MM.1S (cell line): Measurements from ENCODE around the gene EPPIN.

Experiments used
- DNase-seq: peaks from one replicate; pipeline ENCODE4 v3.0.0-alpha.2; 2015
- H2AFZ ChIP-seq: fragments of 300-600 bp; sonication (generic); 2 replicates; pipeline ENCODE4 v1.6.0; 2016; ENCODE audit warnings: antibody characterized with exemption, low read length
- H3F3A ChIP-seq: fragments of 300-600 bp; sonication (generic); 2 replicates; pipeline ENCODE4 v1.6.1; 2016; ENCODE audit warnings: mild to moderate bottlenecking, antibody characterized with exemption, low read length, moderate library complexity, mixed read lengths; ENCODE audit not compliant: insufficient read depth
- H3K27ac ChIP-seq: fragments of 300-600 bp; sonication (generic); 2 replicates; pipeline ENCODE4 v1.5.1; 2016; ENCODE audit warnings: mild to moderate bottlenecking, low read length
- H3K27me3 ChIP-seq: fragments of 300-600 bp; sonication (generic); replicated peaks from 2 replicates; pipeline ENCODE4 v1.6.0; 2016; ENCODE audit warnings: low read length; ENCODE audit not compliant: insufficient read depth
- H3K36me3 ChIP-seq: fragments of 300-600 bp; sonication (generic); replicated peaks from 2 replicates; pipeline ENCODE4 v1.6.1; 2016; ENCODE audit warnings: mild to moderate bottlenecking, low read length, mixed read lengths; ENCODE audit not compliant: insufficient read depth
- H3K4me1 ChIP-seq: fragments of 300-600 bp; sonication (generic); 2 replicates; pipeline ENCODE4 v1.6.1; 2016; ENCODE audit warnings: low read length, mixed read lengths
- H3K4me2 ChIP-seq: fragments of 300-600 bp; sonication (generic); 2 replicates; pipeline ENCODE4 v1.6.0; 2016; ENCODE audit warnings: low read depth, low read length
- H3K4me3 ChIP-seq: fragments of 300-600 bp; sonication (generic); 2 replicates; pipeline ENCODE4 v1.5.1; 2016; ENCODE audit warnings: low read length, mixed read lengths
- H3K79me2 ChIP-seq: fragments of 300-600 bp; sonication (generic); 2 replicates; pipeline ENCODE4 v1.6.1; 2016; ENCODE audit warnings: mixed run types, low read length, mixed read lengths
- H3K9ac ChIP-seq: fragments of 300-600 bp; sonication (generic); 2 replicates; pipeline ENCODE4 v1.6.1; 2016; ENCODE audit warnings: low read length, mixed read lengths
- H3K9me2 ChIP-seq: fragments of 300-600 bp; sonication (generic); replicated peaks from 2 replicates; pipeline ENCODE4 v1.6.1; 2016; ENCODE audit warnings: mild to moderate bottlenecking, low read length, mixed read lengths; ENCODE audit not compliant: insufficient read depth
- H3K9me3 ChIP-seq: fragments of 300-600 bp; sonication (generic); replicated peaks from 2 replicates; pipeline ENCODE4 v1.6.1; 2016; ENCODE audit warnings: mild to moderate bottlenecking, low read length, mixed read lengths; ENCODE audit not compliant: insufficient read depth
- H4K20me1 ChIP-seq: fragments of 300-600 bp; sonication (generic); 2 replicates; pipeline ENCODE4 v1.6.1; 2016; ENCODE audit warnings: mild to moderate bottlenecking, low read length, moderate library complexity, mixed read lengths; ENCODE audit not compliant: insufficient read depth
- EZH2 ChIP-seq: fragments of 300-600 bp; sonication (generic); optimal IDR thresholded peaks from 2 replicates; pipeline ENCODE3; 2017; ENCODE audit warnings: low read depth, mild to moderate bottlenecking, antibody characterized with exemption, low read length, mixed read lengths
- EZH2phosphoT487 ChIP-seq: fragments of 300-600 bp; sonication (generic); IDR thresholded peaks from 2 replicates; pipeline ENCODE4 v1.6.1; 2018; ENCODE audit warnings: antibody characterized with exemption, low read length
- TF ChIP-seq, protein P1 (sequence below): fragments of 300-600 bp; sonication (generic); IDR thresholded peaks from 2 replicates; pipeline ENCODE4 v1.5.1; 2016; ENCODE audit warnings: antibody characterized with exemption, low read length, mixed read lengths

The EPPIN gene

DNA sequence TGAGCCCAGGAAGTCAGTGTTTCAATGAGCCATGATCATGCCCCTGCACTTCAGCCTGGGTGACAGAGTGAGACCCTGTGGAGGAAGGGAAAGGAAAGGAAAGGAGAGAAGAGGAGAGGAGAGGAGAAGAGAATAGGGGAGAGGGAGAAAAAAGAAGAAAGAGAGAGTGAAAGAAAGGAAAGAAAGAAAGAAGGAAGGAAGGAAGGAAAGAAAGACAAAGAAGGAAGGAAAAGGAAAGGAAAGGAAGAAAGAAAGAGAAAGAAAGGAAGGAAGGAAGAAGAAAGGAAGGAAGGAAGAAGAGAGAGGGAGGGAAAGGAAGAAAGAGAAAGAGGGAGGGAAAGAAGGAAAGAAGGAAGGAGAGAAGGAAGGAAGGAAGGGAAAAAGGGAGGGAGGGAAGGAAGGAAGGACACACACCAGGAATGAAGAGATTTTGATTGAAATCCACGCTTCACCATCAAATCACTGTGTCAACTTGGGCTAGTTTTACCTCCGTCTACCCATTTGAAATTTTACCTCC lies 17.6 kb upstream of the EPPIN start:
- Histone ChIP-seq H3K27me3 (no peaks in the 10 kb centered on the region), H3K9me3 (no peaks in the 10 kb centered on the region), H3K4me1 (no peaks in the 10 kb centered on the region), H4K20me1 (no peaks in the 10 kb centered on the region), H2AFZ (no peak overlapping the region), H3K27ac (no peak overlapping the region), H3K4me3 (no peak overlapping the region), H3K9me2 (no peaks in the 10 kb centered on the region), H3K9ac (no peak overlapping the region), H3K79me2 (no peaks in the 10 kb centered on the region), H3K36me3 (no peaks in the 10 kb centered on the region), H3F3A (no peaks in the 10 kb centered on the region), H3K4me2 (no peak overlapping the region)
- no peak for DNase-seq
- TF ChIP-seq EZH2: no peak
- no peak for TF ChIP-seq EZH2phosphoT487
- TF ChIP-seq, protein P1, sequence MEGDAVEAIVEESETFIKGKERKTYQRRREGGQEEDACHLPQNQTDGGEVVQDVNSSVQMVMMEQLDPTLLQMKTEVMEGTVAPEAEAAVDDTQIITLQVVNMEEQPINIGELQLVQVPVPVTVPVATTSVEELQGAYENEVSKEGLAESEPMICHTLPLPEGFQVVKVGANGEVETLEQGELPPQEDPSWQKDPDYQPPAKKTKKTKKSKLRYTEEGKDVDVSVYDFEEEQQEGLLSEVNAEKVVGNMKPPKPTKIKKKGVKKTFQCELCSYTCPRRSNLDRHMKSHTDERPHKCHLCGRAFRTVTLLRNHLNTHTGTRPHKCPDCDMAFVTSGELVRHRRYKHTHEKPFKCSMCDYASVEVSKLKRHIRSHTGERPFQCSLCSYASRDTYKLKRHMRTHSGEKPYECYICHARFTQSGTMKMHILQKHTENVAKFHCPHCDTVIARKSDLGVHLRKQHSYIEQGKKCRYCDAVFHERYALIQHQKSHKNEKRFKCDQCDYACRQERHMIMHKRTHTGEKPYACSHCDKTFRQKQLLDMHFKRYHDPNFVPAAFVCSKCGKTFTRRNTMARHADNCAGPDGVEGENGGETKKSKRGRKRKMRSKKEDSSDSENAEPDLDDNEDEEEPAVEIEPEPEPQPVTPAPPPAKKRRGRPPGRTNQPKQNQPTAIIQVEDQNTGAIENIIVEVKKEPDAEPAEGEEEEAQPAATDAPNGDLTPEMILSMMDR: no peak

- no peak for DNase-seq
- Histone ChIP-seq H3K9me2 (no peaks in the 10 kb centered on the region), H2AFZ (no peak overlapping the region), H3K9me3 (no peaks in the 10 kb centered on the region), H3K79me2 (no peaks in the 10 kb centered on the region), H3K4me2 (no peak overlapping the region), H4K20me1 (no peaks in the 10 kb centered on the region), H3K36me3 (no peaks in the 10 kb centered on the region), H3K27me3 (no peaks in the 10 kb centered on the region), H3K4me1 (no peaks in the 10 kb centered on the region), H3F3A (no peaks in the 10 kb centered on the region), H3K4me3 (no peak overlapping the region), H3K27ac (no peak overlapping the region), H3K9ac (no peak overlapping the region)
- TF ChIP-seq, protein P1: no peak
Measured at GRCh38 chr20:45555198-45555597, 8.0 kb upstream of the EPPIN start.

DNA sequence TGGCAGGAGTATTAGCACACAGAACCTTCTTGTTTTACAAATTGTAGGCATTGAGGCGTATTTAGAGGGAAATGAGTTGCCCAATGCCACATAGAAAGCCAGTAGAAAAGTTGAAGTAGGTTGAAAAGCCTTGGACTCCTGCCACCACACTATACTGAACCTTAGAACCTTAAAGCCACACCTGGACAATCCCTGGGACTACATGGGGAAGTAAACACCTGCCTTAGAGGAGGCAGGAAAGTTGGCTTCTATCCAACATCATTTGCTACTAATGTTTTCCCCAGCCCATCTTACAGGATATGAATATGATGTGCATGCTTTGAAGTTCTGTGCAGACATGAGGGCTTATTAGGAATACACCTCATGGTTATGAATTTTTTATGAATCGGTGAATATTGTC lies 5.3 kb upstream of the EPPIN start:
- Histone ChIP-seq H3K79me2 (no peaks in the 10 kb centered on the region), H3K9ac (no peak overlapping the region), H3K4me1 (no peaks in the 10 kb centered on the region), H2AFZ (no peak overlapping the region), H3K9me3 (no peaks in the 10 kb centered on the region), H3K4me3 (no peak overlapping the region), H4K20me1 (no peaks in the 10 kb centered on the region), H3K27ac (no peak overlapping the region), H3K36me3 (no peaks in the 10 kb centered on the region), H3K27me3 (no peaks in the 10 kb centered on the region), H3K9me2 (no peaks in the 10 kb centered on the region), H3K4me2 (no peak overlapping the region), H3F3A (no peaks in the 10 kb centered on the region)
- TF ChIP-seq, protein P1: no peak
- TF ChIP-seq EZH2 (no peak), EZH2phosphoT487 (no peak)
- no peak for DNase-seq

DNA sequence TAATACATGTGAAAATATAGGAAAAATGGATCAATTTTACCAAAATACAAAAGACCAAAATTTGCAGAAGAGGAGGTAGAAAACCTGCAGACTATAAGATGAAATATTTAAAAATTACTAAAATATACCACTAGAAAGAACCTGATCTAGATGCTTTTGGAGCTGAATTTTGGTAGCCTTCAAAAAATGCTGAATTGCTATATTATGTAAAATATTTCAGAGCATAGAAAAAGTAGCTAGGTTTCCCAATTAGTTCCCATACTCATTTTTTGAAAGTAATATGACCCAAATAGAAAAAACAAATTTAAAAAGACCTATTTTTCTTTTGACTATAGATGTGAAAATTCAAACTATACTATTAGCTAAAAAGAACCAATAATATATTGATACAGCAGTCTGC lies 3.6 kb upstream of the EPPIN start:
- H3K27ac ChIP-seq: no peak overlapping the region
- no peaks in the 10 kb centered on the region for H3K79me2 ChIP-seq
- H3K4me1 ChIP-seq: no peaks in the 10 kb centered on the region
- no peaks in the 10 kb centered on the region for H4K20me1 ChIP-seq
- H3K4me2 ChIP-seq: no peak overlapping the region
- H3K9me2 ChIP-seq: no peaks in the 10 kb centered on the region
- H2AFZ ChIP-seq: no peak overlapping the region
- H3F3A ChIP-seq: no peaks in the 10 kb centered on the region
- no peak for TF ChIP-seq EZH2phosphoT487
- TF ChIP-seq, protein P1: no peak
- TF ChIP-seq EZH2: no peak
- no peaks in the 10 kb centered on the region for H3K9me3 ChIP-seq
- H3K36me3 ChIP-seq: no peaks in the 10 kb centered on the region
- no peak for DNase-seq
- no peaks in the 10 kb centered on the region for H3K27me3 ChIP-seq
- no peak overlapping the region for H3K4me3 ChIP-seq
- H3K9ac ChIP-seq: no peak overlapping the region
